ENCODE measurements around the gene RBAK. TPM values are rescaled to one million over a fixed set of nuclear protein-coding genes. Genes with fewer than 3 reads are reported as not detected.
"Not testable (repeated sequence)": the region's sequence is repeated elsewhere in the genome, so short reads cannot be mapped to it uniquely, and the experiment has no call there.

Gene RBAK
- total RNA-seq, 4 donors from 2014 or later: 3.4 to 6.0 (median 4.2) TPM

DNA sequence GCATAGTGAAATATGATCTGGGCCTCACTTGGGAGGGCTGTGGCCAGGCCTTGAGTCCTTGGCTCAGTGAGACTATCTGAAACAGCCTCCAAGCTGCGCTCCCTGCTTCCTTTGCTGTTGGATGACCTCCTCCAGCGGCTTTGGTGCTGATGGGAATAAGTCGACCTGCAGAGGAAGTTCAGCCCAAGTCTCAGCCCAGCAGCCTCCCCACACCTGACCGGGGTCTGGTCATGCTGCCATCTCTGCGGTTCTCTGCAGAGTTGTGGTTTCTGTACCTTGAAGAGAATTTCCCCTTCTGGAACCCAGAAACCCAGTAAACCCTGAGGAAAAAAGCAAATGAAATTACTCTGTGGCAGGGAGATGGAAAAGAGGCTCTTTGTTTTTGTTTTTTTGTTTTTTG, 4.6 kb upstream of the RBAK start:
- Histone ChIP-seq H3K4me1 (peaks cover 0 to 3% of the 10 kb centered on the region in 2 donors), H3K4me3 (no peak overlapping the region), H3K27ac (no peak overlapping the region), H3K9me3 (no peaks in the 10 kb centered on the region), H3K27me3 (no peaks in the 10 kb centered on the region), H3K36me3 (no peaks in the 10 kb centered on the region)
- in situ Hi-C loops (cut with MboI; ENCODE audit: low sequenced_read_pairs in 4 of 4) (no loop called here), intact Hi-C loops (cut with DNase I; ENCODE audit: low total_unique reads) (no loop called here)
- DNase-seq (no peak), ATAC-seq (no peak)
- no peak for TF ChIP-seq POLR2A (IDR thresholded peaks at IDR 0.05)
- TF ChIP-seq, protein P1, sequence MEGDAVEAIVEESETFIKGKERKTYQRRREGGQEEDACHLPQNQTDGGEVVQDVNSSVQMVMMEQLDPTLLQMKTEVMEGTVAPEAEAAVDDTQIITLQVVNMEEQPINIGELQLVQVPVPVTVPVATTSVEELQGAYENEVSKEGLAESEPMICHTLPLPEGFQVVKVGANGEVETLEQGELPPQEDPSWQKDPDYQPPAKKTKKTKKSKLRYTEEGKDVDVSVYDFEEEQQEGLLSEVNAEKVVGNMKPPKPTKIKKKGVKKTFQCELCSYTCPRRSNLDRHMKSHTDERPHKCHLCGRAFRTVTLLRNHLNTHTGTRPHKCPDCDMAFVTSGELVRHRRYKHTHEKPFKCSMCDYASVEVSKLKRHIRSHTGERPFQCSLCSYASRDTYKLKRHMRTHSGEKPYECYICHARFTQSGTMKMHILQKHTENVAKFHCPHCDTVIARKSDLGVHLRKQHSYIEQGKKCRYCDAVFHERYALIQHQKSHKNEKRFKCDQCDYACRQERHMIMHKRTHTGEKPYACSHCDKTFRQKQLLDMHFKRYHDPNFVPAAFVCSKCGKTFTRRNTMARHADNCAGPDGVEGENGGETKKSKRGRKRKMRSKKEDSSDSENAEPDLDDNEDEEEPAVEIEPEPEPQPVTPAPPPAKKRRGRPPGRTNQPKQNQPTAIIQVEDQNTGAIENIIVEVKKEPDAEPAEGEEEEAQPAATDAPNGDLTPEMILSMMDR (IDR thresholded peaks at IDR 0.05 in 4 of 5, conservative IDR thresholded peaks at IDR 0.05 in 1 of 5): no peak

DNA sequence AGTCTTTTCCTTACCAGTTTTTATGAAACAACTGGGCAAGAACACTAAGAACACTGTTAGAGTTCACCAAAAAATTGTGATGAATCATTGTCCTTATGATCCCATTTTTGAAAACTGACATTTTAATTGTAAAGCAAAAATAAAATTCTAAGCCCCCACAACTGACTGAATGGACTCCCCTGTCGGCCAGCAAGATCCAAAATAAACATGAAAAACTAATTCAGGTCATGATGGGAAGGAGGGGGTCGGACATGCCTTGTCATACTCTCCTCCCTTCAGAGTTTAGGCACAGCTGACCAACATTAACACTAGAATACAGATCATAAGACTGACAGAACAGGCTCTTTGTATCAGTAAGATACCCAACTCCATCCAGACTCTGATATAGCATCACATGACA, 2.0 kb upstream of the RBAK start:
- Histone ChIP-seq H3K36me3 (peaks cover 0 to 3% of the 10 kb centered on the region in 2 donors), H3K27me3 (no peaks in the 10 kb centered on the region), H3K4me1 (peaks cover 0 to 3% of the 10 kb centered on the region in 2 donors), H3K9me3 (no peaks in the 10 kb centered on the region), H3K27ac (no peak overlapping the region), H3K4me3 (no peak overlapping the region)
- intact Hi-C loops (cut with DNase I; ENCODE audit: low total_unique reads) (no loop called here), in situ Hi-C loops (cut with MboI; ENCODE audit: low sequenced_read_pairs in 4 of 4) (no loop called here)
- no peak for TF ChIP-seq POLR2A (IDR thresholded peaks at IDR 0.05)
- TF ChIP-seq, protein P1 (IDR thresholded peaks at IDR 0.05 in 4 of 5, conservative IDR thresholded peaks at IDR 0.05 in 1 of 5): no peak
- ATAC-seq (no peak), DNase-seq (no peak)

DNA sequence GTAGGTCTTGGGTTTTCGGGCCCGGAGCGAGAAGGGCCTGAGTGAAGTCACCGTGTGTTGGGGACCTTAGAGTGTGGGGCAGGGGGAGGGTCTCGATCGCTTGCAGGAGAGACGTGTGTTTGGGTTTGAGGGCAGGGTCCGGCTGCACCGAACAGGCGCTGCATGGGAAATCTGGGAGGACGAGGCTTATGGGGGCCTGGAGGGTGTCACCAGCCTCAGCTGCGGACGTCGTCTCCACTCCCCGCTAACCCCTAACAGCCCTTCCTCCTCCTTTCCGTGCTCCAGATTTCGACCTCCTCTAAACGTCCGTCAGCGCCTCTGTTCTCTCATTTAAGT, 705 bp downstream of the RBAK start:
- H3K9me3 ChIP-seq; intact Hi-C loops (cut with DNase I; ENCODE audit: low total_unique reads); H3K27me3 ChIP-seq; in situ Hi-C loops (cut with MboI; ENCODE audit: low sequenced_read_pairs in 4 of 4); ATAC-seq; DNase-seq; H3K4me1 ChIP-seq: not testable (repeated sequence)
- Histone ChIP-seq H3K4me3 (peak overlapping the region; percentile 67 to 95 (median 92)), H3K27ac (peak overlapping the region; percentile 75 to 86 (median 78)), H3K36me3 (peaks cover 0 to 27% of the 10 kb centered on the region in 2 donors)

DNA sequence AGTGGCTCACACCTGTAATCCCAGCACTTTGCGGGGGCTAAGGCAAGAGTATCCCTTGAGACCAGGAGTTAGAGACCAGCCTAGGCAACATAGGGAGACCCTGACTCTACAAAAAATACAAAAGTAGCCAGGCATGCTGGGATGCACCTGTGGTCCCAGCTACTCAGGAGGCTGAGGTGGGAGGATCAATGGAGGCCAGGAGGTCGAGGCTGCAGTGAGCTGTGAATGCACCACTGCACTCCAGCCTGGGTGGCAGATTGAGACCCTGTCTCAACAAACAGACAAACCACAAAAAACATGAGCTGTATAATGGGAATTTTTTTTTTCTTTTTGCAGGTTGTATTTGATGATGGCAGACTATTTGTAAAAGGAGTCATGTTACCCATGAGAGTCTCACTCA, 1.5 kb downstream of the RBAK start:
- H3K27ac ChIP-seq; H3K4me1 ChIP-seq; H3K27me3 ChIP-seq; ATAC-seq; intact Hi-C loops (cut with DNase I; ENCODE audit: low total_unique reads); in situ Hi-C loops (cut with MboI; ENCODE audit: low sequenced_read_pairs in 4 of 4); H3K4me3 ChIP-seq; DNase-seq; H3K9me3 ChIP-seq: not testable (repeated sequence)
- H3K36me3 ChIP-seq: peaks cover 0 to 34% of the 10 kb centered on the region in 2 donors

DNA sequence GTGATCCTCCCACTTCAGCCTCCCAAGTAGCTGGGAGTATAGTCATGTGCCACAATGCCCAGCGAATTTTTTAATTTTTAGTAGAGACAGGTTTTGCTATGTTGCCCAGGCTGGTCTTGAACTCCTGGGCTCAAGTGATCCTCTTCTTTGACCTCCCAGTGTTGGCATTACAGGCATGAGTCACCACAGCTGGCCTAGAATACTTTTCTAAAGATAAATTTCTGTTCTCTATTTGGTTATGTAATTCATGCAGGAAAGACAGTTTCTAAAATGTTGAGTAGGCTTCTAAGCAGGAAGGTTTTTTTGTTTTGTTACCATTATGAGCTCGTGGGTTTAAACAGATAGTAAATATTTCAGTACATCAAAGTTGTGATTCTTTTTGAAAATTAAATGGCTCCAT, 5.0 kb downstream of the RBAK start:
- no peak for TF ChIP-seq POLR2A (IDR thresholded peaks at IDR 0.05)
- TF ChIP-seq, protein P1 (IDR thresholded peaks at IDR 0.05 in 4 of 5, conservative IDR thresholded peaks at IDR 0.05 in 1 of 5): no peak
- H3K4me1 ChIP-seq: no peaks in the 10 kb centered on the region
- no peaks in the 10 kb centered on the region for H3K27me3 ChIP-seq
- ATAC-seq (no peak), DNase-seq (no peak)
- H3K4me3 ChIP-seq: no peak overlapping the region
- H3K27ac ChIP-seq: no peak overlapping the region
- in situ Hi-C loops (cut with MboI; ENCODE audit: low sequenced_read_pairs in 4 of 4): no loop called here
- H3K9me3 ChIP-seq: peaks cover 0 to 6% (median 0%) of the 10 kb centered on the region in 3 donors
- intact Hi-C loops (cut with DNase I; ENCODE audit: low total_unique reads): no loop called here
- peaks cover 2 to 67% of the 10 kb centered on the region in 2 donors for H3K36me3 ChIP-seq

DNA sequence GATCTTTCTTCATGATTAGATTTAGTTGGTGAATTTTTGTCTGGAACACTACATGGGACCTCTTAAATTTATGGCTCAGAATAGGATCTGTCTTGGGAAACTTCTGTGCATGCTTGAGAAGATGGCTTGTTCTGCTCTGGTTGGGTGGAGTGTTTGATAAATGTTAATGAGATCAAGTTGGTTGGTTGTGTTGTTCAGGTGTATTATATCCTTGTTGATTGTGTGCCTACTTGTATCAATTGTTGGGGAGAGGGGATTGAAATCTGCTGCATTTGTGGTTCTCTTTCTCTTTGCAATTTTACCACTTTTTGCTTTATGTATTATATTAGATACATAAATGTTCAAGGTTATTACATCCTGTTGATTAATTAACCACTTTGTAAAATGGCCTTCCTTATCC, 6.1 kb downstream of the RBAK start:
- H3K27ac ChIP-seq; intact Hi-C loops (cut with DNase I; ENCODE audit: low total_unique reads): not testable (repeated sequence)

More for the DNA sequence above, 6.1 kb downstream of the RBAK start:
- H3K36me3 ChIP-seq: peaks cover 3 to 78% of the 10 kb centered on the region in 2 donors
- H3K4me3 ChIP-seq; H3K4me1 ChIP-seq; DNase-seq; ATAC-seq; H3K27me3 ChIP-seq; in situ Hi-C loops (cut with MboI; ENCODE audit: low sequenced_read_pairs in 4 of 4); H3K9me3 ChIP-seq: not testable (repeated sequence)

Measured in gastrocnemius medialis (tissue), 4 donors.